Panc1 (cell line): ENCODE data around the gene NCK1.

Experiments
- CTCF ChIP-seq: fragments of 450-650 bp; IDR thresholded peaks from 2 replicates; pipeline ENCODE4 v1.5.1; 2017; ENCODE audit warnings: mild to moderate bottlenecking
- POLR2AphosphoS5 ChIP-seq: IDR thresholded peaks from 2 replicates; pipeline ENCODE4 v1.6.1; 2012; ENCODE audit warnings: mild to moderate bottlenecking, low read depth, low read length, moderate library complexity

GRCh38 chr3:136958939-136959338 lies 96.9 kb downstream of the NCK1 start:
- TF ChIP-seq CTCF (no peak), POLR2AphosphoS5 (no peak)
